ENCODE data around the gene SLC22A1.

Gene SLC22A1

DNA sequence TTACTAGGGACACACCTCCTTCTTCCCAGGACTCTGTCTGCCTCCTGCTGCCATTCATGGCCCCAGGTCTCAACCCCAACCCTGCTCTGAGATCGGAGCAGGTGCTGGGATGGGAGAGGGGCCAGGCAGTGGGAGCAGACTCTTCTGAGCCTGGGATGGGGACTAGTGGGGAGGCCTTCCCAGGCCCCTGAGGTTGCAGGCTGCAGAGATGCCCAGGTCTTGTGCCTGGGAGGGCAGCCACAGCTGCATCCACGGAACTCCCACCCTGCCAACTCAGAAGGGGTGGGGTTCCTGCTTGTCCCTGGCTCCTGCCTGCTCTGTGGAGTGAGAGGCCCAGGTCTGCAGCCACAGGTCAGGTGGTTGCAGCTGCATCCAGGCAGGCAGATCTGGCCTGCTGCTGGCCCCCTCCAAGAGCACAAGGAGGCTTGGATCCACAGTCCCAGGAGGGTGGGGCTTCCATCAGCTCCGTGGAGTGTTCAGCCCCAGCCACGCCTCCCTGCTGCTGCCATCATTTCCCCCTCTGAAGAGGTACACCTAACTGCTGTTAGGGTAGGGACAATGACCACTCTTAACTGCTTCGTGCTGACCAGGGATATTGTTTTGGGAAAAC is 2.9 kb upstream of the SLC22A1 start:
- Histone ChIP-seq H3K36me3 (ENCODE audit: insufficient read depth) (no peaks in the 10 kb centered on the region), H3K79me2 (ENCODE audit: insufficient read depth, low read depth) (no peaks in the 10 kb centered on the region), H3K4me1 (ENCODE audit: low read depth, poor library complexity, severe bottlenecking) (no peaks in the 10 kb centered on the region), H3K27ac (no peak overlapping the region), H2AFZ (ENCODE audit: low read depth) (no peak overlapping the region), H3K4me2 (no peak overlapping the region), H3K4me3 (IDR thresholded peaks at IDR 0.05; ENCODE audit: insufficient read depth, low read depth, low read length) (no peak overlapping the region), H4K20me1 (ENCODE audit: insufficient read depth) (no peaks in the 10 kb centered on the region), H3K9ac (no peak overlapping the region), H3K27me3 (ENCODE audit: insufficient read depth, low read depth) (no peaks in the 10 kb centered on the region)
- TF ChIP-seq, protein P1, sequence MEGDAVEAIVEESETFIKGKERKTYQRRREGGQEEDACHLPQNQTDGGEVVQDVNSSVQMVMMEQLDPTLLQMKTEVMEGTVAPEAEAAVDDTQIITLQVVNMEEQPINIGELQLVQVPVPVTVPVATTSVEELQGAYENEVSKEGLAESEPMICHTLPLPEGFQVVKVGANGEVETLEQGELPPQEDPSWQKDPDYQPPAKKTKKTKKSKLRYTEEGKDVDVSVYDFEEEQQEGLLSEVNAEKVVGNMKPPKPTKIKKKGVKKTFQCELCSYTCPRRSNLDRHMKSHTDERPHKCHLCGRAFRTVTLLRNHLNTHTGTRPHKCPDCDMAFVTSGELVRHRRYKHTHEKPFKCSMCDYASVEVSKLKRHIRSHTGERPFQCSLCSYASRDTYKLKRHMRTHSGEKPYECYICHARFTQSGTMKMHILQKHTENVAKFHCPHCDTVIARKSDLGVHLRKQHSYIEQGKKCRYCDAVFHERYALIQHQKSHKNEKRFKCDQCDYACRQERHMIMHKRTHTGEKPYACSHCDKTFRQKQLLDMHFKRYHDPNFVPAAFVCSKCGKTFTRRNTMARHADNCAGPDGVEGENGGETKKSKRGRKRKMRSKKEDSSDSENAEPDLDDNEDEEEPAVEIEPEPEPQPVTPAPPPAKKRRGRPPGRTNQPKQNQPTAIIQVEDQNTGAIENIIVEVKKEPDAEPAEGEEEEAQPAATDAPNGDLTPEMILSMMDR (conservative IDR thresholded peaks at IDR 0.05; ENCODE audit: low read depth, low read length), result no peak

GRCh38 chr6:160120087-160120486 is 1.5 kb upstream of the SLC22A1 start:
- Histone ChIP-seq H3K79me2 (ENCODE audit: insufficient read depth, low read depth) (no peaks in the 10 kb centered on the region), H3K4me1 (ENCODE audit: low read depth, poor library complexity, severe bottlenecking) (no peaks in the 10 kb centered on the region), H2AFZ (ENCODE audit: low read depth) (no peak overlapping the region), H3K36me3 (ENCODE audit: insufficient read depth) (no peaks in the 10 kb centered on the region), H3K9ac (no peak overlapping the region), H3K4me3 (IDR thresholded peaks at IDR 0.05; ENCODE audit: insufficient read depth, low read depth, low read length) (no peak overlapping the region), H4K20me1 (ENCODE audit: insufficient read depth) (no peaks in the 10 kb centered on the region), H3K27ac (no peak overlapping the region), H3K4me2 (no peak overlapping the region), H3K27me3 (ENCODE audit: insufficient read depth, low read depth) (no peaks in the 10 kb centered on the region)
- TF ChIP-seq, protein P1 (conservative IDR thresholded peaks at IDR 0.05; ENCODE audit: low read depth, low read length), result no peak

DNA sequence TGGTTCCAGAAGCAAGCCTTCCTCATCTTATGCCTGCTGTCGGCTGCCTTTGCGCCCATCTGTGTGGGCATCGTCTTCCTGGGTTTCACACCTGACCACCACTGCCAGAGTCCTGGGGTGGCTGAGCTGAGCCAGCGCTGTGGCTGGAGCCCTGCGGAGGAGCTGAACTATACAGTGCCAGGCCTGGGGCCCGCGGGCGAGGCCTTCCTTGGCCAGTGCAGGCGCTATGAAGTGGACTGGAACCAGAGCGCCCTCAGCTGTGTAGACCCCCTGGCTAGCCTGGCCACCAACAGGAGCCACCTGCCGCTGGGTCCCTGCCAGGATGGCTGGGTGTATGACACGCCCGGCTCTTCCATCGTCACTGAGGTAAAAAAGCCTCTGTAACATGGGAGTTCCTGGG is 366 bp downstream of the SLC22A1 start:
- no peaks in the 10 kb centered on the region for H4K20me1 ChIP-seq (ENCODE audit: insufficient read depth)
- H3K4me2 ChIP-seq, result no peak overlapping the region
- H3K36me3 ChIP-seq (ENCODE audit: insufficient read depth), result no peaks in the 10 kb centered on the region
- H3K4me3 ChIP-seq (IDR thresholded peaks at IDR 0.05; ENCODE audit: insufficient read depth, low read depth, low read length), result no peak overlapping the region
- no peak overlapping the region for H3K9ac ChIP-seq
- H3K4me1 ChIP-seq (ENCODE audit: low read depth, poor library complexity, severe bottlenecking), result no peaks in the 10 kb centered on the region
- H3K27me3 ChIP-seq (ENCODE audit: insufficient read depth, low read depth), result no peaks in the 10 kb centered on the region
- no peaks in the 10 kb centered on the region for H3K79me2 ChIP-seq (ENCODE audit: insufficient read depth, low read depth)
- TF ChIP-seq, protein P1 (conservative IDR thresholded peaks at IDR 0.05; ENCODE audit: low read depth, low read length), result no peak
- H3K27ac ChIP-seq, result no peak overlapping the region
- H2AFZ ChIP-seq (ENCODE audit: low read depth), result no peak overlapping the region

- no peaks in the 10 kb centered on the region for H3K27me3 ChIP-seq (ENCODE audit: insufficient read depth, low read depth)
- H3K4me3 ChIP-seq (IDR thresholded peaks at IDR 0.05; ENCODE audit: insufficient read depth, low read depth, low read length), result no peak overlapping the region
- no peaks in the 10 kb centered on the region for H3K79me2 ChIP-seq (ENCODE audit: insufficient read depth, low read depth)
- H4K20me1 ChIP-seq (ENCODE audit: insufficient read depth), result no peaks in the 10 kb centered on the region
- H2AFZ ChIP-seq (ENCODE audit: low read depth), result no peak overlapping the region
- TF ChIP-seq, protein P1 (conservative IDR thresholded peaks at IDR 0.05; ENCODE audit: low read depth, low read length), result no peak
- no peak overlapping the region for H3K9ac ChIP-seq
- H3K4me2 ChIP-seq, result no peak overlapping the region
- no peaks in the 10 kb centered on the region for H3K36me3 ChIP-seq (ENCODE audit: insufficient read depth)
- no peak overlapping the region for H3K27ac ChIP-seq
- H3K4me1 ChIP-seq (ENCODE audit: low read depth, poor library complexity, severe bottlenecking), result no peaks in the 10 kb centered on the region
These were observed 1.1 kb downstream of the SLC22A1 start for GRCh38 chr6:160122744-160123143.
